ENCODE measurements around the gene SERPIND1.

SERPIND1 gene

DNA sequence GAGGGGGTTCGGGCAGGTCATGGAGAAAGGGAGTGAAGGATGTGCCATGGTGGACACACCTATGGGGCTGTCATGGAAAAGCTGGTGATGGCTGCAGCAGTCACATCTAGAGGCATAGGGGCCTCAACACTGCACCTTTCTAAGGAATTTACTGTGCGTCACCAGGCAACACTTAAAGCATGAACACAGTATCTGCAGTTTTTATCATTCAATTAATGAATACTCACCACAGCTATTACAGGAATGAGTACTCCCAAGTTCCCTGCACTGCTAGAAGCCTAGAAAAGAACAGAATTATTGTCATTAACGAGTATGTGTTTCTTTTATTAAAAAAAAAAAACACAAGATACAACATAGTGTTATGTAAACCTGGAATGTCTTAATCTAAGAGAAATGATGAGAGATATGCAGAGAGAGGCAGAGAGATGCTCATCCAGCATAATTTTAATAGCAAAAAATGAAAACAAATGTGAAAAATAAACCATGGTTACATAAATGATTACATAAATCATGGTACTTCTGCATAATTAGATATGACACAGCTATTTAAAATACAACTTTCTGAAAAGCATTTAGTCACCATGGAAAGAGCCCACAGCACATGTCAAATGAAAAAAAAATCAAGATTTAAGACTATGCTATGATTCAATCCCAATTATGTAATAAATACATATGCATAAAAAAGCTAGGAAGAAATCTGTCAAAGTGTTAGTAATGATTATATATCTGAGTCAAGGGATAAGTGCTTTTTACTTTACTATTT is 19.2 kb downstream of the SERPIND1 start:
- no peak for DNase-seq (ENCODE audit: low read depth)

DNA sequence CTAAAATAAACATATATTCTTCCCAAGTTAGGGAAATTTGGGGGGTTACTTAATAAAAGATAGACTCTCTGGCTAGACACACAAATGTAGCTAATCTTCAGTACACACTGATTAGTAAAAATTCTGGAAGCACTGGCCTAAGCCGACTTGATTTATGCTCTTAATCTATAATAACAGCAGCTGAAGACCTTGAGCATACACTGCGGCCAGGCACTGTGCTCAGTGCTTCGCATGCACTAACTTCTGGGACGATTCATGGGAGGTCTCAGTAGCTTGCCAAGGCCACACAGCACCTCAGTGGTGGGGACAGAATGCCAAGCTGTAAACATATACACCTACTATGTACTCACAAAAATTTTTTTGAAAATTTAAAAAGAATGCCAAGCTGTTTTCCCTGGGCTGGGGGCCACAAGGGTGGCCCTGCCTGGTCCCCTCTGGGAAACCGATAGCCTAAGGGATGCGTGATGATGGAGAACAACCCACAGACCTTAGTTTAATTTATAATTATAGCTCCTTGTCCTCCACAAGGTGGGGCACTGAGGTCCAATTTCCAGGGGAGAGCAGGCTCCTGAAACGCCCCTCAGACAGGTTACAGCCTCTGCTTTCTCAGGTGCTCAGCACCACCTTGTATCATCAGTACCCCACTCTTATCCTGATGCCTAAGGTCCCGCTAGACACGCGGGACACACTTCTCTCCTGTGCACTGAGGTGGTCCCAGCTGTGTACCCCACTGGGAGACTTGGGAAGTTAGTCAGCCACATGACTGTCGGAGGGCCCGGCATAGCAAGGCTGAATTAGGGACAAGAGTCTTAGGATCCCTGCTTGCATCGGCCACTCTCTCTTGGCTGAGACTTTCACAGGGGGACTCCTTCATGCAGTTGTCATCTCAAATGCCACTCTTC is 20.1 kb downstream of the SERPIND1 start:
- DNase-seq (ENCODE audit: low read depth): no peak

DNA sequence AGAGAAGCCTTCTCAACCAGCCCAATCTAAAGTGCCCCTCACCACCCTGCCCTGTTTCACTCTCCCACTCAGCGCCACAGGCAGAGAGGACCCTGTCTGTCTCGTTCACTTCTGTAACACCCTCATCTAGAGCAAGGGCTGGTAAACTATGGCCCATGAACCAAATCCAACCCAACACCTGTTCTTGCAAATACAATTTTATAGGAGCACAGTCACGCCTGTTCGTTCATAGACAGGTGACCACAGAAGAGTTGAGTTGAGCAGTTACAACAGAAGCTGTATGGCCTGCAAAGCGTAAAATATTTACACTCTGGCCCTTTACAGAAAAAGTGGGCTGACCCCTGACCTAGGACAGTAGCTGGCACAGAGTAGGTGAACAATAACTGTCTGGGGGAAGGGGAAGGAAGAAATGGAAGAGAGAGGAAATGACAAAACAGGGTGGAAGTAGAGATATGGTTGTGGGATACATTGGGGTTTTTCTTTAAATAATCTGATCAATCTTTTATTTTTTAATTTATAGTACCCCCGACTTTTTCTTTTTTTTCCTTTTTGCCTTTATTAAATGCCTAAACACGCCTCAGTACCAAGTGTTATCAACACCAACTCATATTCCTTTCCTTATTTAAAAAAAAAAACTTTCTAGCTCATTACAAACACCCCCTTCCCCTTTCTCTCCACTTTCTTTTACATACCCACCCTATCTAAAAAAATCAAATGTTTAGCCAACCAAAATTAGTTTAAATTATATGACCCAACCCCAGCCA is 20.9 kb downstream of the SERPIND1 start:
- DNase-seq (ENCODE audit: low read depth): no peak

DNA sequence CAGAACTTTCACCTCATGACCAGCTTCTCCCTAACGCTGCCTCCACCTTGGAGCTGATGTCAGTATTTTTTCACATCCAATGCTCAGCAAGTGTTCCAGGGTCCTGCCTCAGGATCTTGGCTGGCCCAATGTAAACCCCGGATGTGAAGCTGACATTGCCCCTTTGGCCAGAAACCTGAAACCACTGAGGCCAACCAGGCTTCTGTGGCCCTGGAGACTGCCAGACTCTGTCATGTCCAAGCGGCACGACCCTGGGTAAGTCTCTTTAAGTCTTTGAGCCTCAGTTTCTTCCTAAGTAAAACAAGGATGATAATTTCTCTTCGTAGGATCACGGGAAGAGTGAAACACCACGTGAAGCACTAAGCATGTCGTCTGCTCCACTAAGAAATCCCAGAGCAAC is 22.8 kb downstream of the SERPIND1 start:
- DNase-seq (ENCODE audit: low read depth): no peak

DNA sequence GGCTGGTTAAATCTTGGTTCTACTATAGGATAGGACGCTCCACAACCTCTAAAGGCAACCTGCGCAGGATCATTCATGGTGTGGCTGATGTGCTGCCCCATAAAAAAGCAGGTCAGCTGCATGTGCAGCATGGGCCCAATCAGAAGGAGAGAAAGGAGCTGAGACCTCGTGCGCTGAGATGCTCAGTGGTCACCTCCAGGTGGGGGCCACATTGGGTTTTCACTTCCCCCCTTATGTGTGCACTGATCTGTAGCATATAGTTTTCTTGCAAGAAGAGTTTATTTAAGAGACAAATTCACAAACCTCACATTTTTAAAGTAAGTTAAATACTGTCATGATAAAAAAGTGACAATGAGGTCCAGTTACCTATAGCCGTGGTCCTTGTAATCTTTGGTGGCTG is 24.3 kb downstream of the SERPIND1 start:
- no peak for DNase-seq (ENCODE audit: low read depth)

DNA sequence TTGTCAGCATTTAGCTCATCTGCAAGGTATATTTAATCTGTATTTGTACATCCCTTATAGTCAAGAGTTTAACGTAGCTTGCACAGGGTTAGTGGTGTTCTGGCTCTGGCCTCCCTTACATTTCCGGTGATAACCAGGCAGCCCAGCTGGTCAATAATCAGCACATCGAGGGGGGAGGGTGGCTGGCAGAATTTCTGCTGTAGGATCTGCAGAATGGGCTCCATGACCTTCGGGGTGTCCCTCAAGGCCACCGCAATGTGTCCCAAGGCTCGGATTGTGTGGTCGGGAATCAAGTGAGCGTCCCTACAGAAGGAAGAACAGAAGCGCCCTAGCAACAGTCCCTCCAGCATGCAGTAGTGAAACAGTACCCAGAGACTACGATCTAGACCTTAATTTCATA is 25.1 kb downstream of the SERPIND1 start:
- no peak for DNase-seq (ENCODE audit: low read depth)

DNA sequence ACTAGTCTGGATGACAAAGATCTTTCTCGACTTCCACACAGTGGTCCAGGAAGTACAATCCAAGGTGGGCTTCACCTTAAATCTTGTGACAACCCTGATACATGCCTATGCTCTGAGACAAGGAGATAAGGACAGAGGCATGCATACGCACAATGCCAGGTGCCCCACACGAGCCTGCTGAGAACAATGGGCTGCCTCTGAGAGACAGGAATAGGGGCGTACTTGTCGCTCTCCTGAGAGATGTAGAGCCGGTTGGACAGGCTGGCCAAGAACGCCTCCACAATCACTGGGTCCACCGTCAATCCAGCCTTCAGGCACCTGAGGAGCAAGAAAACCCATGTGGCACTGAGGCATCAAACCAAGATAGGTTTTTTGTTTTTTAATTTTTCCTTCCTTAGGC is 25.5 kb downstream of the SERPIND1 start:
- no peak for DNase-seq (ENCODE audit: low read depth)

DNA sequence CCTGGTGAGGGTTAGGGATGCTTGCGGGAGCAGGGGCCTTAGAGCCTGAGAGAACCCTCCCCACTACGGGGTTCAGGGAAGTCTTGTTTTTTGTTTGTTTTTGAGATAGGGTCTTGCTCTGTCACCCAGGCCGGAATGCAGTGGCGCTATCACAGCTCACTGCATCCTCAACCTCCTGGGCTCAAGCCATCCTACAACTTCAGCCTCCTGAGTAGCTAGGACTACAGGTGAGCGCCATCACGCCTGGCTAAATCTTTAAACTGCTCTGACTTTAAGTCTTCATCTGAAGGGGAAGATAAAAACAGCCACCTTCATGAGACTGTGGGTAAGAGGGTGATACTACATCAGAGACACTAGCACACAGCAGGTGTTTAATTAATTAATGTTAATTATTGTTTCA is 28.5 kb downstream of the SERPIND1 start:
- DNase-seq (ENCODE audit: low read depth): no peak

DNA sequence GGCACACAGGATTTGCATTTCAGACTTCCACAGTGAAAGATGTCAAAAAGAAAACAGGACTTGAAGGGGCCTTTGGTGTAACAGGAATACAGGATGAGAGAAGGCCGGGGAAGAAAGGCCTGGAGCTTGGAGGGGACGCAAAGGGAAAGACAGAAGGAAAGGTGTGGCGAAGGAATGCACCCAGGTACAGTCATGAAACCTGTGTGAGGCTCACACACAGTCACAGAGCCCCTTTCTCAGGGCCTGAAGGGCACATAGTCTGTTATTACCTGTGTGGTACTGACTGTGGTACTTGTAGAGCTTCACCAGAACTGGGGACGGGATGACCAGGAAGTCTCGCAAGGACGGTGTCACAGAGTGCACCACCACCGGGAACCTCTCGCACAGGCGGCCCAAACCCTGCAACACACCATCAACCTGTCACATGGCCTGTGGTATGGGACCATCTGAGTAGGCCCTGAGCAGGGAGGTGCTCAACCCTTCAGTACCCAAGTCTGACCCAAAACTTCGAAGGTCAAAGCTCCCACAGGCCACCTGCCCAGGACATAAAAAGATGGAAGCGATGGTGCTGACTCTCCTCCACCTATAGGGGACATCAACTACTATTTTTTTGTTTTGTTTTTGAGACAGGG is 29.1 kb downstream of the SERPIND1 start:
- DNase-seq (ENCODE audit: low read depth): no peak

DNA sequence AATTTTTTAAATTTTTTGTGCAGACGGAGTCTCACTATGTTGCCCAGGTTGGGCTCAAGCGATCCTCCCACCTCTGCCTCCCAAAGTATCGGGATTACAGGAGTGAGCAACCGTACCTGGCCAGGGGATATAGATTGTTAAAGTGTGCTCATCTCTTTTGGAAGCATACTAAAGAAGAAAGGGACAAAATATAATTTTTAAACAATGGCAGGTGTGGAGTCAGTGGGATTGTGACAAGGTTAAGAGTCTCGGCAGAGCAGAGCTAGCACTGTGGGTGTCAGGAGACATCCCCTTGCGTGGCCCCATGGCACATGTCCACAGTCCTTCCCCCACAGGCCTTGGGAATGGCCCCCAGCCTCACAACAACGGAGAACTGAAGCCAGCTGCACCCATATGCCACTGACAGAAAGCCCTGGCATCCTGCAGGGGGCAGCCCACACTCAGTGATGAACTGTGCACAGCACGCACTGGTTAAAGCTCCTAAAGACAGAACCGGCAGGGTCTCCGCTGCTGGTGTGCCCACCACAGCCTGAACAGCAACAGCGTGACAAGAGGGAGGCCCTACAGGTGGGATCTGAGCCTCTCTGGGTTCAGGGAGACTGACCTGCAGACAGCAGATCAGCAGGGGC is 29.9 kb downstream of the SERPIND1 start:
- peak; percentile 45 for DNase-seq (ENCODE audit: low read depth)

DNA sequence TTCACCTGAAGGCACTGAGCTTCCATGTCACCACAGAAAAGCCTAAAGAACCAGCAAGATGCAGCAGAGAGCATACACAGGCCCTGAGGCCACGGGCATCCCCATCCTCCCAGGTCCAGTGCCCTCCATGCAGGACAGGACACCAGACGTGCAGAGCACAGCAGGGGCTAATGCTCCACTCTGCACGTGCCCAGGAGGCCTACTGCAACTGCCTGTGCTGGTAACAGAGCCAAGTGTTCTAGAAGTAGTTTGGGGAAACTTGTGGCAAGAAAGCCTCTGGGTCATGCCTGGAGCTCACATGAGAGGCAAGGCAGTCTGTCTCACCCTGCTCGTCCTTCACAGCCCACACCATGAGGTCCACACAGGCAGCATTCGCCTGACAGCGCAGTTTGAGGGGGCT is 30.7 kb downstream of the SERPIND1 start:
- no peak for DNase-seq (ENCODE audit: low read depth)

DNA sequence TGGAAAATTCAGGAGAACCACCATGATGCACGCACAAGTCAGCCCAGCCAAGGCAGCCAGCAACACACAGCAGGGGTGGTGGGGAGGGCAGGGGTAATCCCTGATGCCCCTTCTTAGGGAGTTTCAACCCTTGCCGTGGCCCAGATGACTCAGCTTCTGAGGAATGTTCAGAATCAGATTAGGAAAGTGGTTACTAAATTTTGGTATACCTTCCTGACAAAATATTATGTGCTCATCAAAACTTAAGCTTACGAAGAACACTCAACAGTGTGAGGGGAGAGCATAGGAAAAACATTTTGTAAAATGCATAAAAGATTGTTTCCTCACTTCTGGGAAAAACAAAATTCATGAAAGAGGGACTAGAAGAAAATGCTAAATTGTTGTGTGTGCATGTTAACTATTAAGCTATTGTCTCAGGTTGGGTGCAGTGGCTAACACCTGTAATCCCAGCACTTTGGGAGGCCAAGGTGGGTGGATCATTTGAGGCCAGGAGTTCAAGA is 32.1 kb downstream of the SERPIND1 start:
- DNase-seq (ENCODE audit: low read depth): peak; percentile 56

DNA sequence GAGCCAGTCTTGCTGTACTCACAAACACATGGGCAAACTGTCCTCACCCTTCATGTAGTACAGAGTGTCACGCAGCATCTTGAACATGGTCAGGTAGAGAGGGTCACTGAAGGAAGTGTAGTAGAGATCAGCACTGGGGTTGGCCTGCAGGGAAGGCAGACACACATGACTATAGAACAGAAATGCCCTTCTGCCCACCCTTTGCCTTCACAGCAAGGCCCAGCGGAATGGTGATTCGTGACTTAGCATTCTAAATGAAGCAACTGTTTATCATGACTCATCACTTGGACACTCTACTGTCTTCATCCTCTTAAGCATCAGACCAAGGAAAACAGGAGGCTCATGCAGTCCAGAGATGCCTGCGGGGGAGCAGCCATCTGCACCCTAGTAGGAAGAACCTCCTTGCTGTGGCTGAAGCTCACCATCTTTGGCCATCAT is 33.4 kb downstream of the SERPIND1 start:
- peak; percentile 97 for DNase-seq (ENCODE audit: low read depth)

DNA sequence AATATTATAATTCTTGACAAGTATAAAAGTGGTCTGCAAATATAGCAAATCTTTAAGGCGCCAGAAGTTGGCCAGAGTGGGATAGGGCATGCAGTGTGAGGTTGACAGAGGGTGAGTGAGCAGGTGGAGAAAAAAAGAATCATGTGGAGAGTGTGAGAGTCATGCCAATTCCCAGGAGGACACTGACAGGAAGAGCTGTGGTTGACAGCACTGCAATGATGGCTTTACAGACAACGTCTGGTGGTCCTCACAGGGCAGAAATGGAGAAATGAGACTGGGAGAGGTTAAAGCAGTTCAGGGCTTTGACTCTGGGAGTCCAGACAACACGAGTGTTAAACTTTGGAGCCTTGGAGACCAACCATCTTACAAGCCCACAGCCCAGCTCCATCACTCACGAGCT is 34.9 kb downstream of the SERPIND1 start:
- DNase-seq (ENCODE audit: low read depth): no peak

DNA sequence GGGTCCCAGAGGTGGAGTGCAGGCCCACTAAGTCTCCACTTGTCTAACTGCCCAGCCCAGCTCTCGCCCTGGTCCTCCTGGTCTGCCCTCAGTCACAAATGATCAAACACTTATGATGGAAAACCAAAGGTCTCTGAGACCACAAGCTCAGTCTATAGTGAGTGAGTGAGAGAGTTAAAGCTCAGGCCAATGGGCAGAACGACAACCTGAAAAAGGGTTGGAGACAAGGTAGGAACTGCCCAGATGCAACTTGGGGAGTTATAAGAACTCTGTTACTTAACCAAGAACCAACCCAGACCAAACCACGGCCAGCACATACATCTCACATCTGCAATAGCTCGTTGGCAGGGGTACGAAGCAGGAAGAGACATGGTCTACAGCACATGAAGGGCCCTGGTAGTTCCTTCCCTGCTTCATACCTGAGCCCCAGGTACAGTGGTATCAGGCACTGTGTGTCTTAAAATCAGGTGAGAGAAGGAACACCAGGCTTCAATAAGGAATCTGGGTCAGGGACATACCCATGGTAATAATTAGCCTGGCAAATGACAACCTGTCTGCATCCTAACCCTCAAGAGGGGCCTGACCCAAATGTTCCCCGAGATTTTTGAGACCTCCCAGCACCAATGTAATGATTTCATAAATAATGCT is 35.7 kb downstream of the SERPIND1 start:
- no peak for DNase-seq (ENCODE audit: low read depth)

DNA sequence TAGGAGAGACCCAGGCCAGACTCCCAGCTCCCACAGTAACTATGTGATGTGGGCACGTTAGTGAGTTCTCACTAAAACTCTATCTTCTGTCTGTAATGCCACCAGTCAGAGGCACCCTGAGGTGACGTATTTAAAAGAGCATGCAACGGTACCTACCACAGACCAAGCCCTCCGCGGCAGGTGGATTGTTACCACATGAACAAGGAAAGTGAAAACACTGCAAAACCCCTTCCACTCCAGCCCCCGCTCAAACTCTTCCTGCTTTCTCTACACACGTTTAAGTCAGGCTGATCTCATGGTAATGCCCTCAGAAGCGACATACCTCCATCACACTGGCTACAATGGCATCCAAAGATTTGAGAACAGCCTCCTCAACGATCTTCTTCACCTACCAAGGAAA is 36.7 kb downstream of the SERPIND1 start:
- no peak for DNase-seq (ENCODE audit: low read depth)

DNA sequence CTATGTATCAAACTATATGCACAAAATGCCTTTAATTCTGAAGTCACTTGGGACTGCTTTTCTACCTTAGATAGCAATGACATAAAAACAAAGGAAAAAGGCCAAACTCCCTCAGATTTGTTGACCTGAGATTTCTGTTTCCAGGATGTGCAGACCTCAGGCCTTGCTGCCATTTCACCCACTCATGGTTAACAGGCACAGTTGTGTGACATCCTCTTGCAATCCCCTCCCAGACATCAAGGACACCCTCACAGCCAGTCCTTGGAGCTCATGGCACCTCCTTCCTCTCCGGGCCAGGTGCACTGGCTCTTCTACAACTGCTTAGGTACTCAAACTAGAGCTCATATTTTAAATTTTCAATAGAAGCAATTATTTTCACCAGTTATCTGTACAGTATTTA is 37.3 kb downstream of the SERPIND1 start:
- no peak for DNase-seq (ENCODE audit: low read depth)

DNA sequence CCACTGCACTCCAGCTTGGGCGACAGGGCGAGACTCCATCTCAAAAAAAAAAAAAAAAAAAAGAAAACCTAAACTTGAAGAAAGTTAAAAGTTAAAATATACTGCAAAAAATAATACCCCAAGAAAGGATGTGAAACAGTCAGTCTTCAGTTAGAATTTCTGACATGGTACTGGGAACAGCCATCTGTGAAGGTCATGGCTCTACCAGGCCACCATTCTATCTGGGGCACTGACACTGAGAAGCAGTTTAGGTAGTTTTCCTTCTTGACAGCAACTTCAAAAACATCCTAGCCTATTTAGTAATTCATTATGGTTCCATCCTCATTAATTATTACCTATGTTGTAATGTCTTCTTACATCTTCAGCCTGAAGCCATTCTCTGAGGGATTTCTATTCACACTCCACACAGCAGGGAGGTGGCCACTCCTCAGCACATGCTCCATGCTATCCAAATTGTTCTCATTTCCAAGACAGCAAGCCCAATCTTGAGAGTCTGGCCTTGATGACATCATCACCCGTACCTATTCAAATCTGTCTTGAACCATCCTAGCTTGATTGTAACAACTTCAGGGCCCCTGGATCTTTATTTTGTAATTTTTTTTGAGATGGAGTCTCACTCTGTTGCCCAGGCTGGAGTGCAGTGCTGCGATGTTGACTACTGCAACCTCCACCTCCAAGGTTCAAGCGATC is 38.2 kb downstream of the SERPIND1 start:
- no peak for DNase-seq (ENCODE audit: low read depth)

DNA sequence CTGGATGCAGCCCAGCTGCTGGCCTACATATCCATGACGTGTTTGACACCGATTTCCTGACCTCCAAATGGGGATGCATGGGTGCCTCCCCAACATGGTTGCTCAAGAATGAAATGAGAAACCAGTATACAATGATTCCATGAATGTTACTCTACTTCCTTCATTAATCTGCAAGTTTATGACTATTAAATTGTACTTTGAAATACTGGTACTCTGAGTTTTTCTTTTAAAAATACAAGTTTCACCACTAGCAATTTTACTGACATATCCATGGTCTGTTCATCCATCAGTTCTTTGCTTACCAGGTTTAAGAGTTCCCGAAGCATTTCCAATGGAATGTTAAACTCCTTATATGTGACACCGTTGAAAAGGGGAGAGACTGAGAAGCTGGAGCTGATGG is 39.1 kb downstream of the SERPIND1 start:
- no peak for DNase-seq (ENCODE audit: low read depth)

DNA sequence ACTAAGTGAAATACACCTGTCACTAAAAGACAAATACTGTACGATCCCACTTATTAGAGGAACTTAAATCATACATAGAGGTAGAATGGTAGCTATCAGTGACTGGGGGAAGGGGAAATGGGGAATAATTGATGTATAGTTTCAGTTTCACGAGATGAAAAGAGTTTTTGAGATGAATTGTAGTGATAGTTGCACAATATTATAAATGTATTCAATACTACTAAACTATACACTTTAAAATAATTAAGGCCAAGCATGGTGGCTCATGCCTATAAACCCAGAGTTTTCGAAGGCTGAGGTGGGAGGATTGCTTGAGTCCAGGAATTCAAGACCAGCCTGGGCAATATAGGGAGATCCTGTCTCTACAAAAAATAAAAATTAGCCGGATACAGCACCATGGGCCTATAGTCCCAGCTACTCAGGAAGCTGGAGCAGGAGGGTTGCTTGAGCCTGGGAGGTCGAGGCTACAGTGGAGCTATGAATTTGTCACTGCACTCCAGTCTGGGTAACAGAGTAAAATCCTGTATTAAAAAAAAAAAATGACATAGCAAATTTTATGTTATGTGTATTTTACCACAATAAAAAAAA is 40.4 kb downstream of the SERPIND1 start:
- no peak for DNase-seq (ENCODE audit: low read depth)

Measured in ELR (cell line).